ENCODE data around the gene VSIG10L. TPM values are rescaled to one million over a fixed set of nuclear protein-coding genes. Genes with fewer than 3 reads are reported as not detected.

Gene VSIG10L
- polyA plus RNA-seq, 1 donor from 2014 or later, result 1.5 TPM

DNA sequence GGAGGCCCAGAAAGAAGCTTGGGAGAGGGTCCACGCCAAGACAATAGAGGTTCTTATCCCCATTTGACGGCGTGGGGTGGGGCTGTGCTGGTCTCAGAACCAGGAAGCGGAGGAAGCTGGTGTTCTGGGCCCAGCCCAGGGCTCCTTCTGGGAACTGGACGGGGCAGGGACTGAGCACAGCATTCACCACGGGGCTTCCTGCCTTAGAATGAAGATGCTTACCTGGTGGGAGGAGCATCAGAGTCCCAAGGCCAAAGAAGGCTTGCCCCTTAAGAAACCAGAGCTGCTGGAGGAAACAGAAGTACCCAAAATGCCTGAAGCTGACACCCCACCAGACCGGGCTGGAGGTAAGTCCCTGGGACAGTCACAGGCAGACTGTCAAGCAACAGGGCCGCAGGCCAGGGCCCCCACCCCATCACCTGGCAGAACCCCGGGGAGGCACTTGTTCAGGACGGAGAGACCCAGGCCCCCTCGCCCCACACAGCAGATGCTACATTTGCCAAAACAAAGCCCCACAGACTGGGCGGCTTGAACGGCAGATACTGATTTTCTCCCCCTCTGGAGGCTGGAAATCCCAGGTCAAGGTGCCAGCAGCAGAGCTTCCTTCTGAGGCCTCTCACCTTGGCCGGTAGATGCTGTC, 48.2 kb downstream of the VSIG10L start:
- Mint-ChIP-seq H3K9me3 (no peaks in the 10 kb centered on the region), H3K27ac (no peak overlapping the region), H3K27me3 (peaks cover 10% of the 10 kb centered on the region), H3K4me3 (no peak overlapping the region), H3K36me3 (no peaks in the 10 kb centered on the region), H3K4me1 (no peaks in the 10 kb centered on the region)

DNA sequence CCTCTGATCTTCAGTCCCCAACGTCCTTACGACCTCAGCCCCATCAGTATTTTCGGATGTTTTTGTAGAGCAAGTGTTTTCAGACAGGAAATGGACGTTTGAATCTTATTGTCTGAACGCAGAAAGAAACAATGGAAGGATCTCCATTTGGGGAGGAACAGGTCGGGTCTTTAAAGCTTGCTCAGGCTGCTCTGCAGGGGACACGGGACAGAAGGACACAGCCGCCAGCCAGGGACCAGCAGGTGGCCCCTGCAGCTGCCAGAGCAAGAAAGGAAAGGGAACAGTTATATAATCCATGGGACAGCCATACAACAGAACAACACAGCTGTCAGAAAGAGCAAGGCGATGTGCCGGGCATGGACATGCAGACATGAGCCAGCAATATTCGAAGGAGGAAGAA, 49.0 kb downstream of the VSIG10L start:
- Mint-ChIP-seq H3K4me3 (no peak overlapping the region), H3K36me3 (no peaks in the 10 kb centered on the region), H3K27ac (peak overlapping the region in 1 of 3 donors; percentile 15), H3K9me3 (no peaks in the 10 kb centered on the region), H3K4me1 (no peaks in the 10 kb centered on the region), H3K27me3 (peaks cover 10% of the 10 kb centered on the region)

DNA sequence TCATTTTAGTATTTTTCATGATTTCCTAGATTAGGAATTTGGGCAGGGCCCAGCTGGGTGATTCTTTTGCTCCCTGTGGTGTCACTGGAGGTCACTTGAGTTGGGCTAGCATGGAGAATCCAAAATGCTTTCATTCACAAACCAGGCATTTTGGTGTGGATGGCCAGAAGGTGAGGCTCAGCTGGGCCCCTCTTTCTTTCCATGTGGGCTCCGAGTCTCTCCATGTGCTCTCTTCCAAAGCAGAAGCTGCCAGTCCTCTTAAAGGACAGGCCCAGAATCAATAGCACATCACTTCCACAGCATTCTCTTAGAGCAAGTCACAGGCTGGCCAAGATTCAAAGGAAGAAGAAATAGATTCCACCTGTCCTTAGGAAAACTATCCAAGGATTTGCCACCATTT, 52.3 kb downstream of the VSIG10L start:
- H3K9me3 Mint-ChIP-seq, result no peaks in the 10 kb centered on the region
- no peak overlapping the region for H3K4me3 Mint-ChIP-seq
- H3K36me3 Mint-ChIP-seq, result no peaks in the 10 kb centered on the region
- H3K4me1 Mint-ChIP-seq, result no peaks in the 10 kb centered on the region
- no peak overlapping the region for H3K27ac Mint-ChIP-seq
- peaks cover 6% of the 10 kb centered on the region for H3K27me3 Mint-ChIP-seq

DNA sequence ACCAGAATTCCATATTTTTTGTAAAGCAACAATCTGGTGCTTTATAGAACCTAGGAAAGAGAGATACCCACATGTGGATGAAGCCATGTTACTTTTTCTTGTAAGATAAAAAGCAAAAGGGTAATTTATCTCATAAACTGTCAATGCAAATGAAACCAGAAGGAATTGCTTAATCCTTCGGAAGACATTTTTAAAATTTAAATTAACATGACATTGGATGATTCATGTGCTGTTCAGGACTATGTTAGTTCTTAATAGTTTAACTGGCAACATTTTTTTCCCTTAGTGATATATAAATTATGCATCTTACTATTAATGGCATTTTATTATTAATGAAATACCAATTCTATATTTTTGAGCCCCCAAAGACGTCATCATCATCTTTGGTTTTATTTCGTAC, 56.3 kb downstream of the VSIG10L start:
- H3K9me3 Mint-ChIP-seq, result peaks cover 0 to 5% (median 4%) of the 10 kb centered on the region in 3 donors
- no peaks in the 10 kb centered on the region for H3K4me1 Mint-ChIP-seq
- H3K27ac Mint-ChIP-seq, result peak overlapping the region in 1 of 3 donors; percentile 78
- no peaks in the 10 kb centered on the region for H3K36me3 Mint-ChIP-seq
- peaks cover 5% of the 10 kb centered on the region for H3K27me3 Mint-ChIP-seq
- H3K4me3 Mint-ChIP-seq, result no peak overlapping the region

DNA sequence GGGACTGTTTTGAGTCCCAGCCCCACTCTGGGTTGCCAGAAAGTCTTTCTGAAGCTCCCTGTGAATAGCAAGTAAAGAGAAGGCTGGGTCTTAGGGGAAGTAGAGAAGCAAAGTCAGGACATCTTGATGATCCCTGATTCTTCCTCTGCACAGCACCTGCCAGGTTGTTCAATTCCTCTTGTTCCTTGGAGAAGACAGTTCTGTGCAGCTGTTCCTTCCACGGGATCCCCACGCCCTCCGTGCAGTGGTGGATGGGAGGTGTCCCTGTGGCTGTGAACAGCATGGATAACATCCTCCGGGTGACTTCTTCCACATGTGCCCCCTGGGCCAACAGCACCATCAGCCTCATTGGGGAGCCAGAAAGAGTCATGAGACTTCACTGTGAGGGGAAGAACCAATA, 59.6 kb downstream of the VSIG10L start:
- peaks cover 4 to 7% (median 6%) of the 10 kb centered on the region in 3 donors for H3K9me3 Mint-ChIP-seq
- H3K27me3 Mint-ChIP-seq, result peaks cover 9% of the 10 kb centered on the region
- no peak overlapping the region for H3K27ac Mint-ChIP-seq
- H3K36me3 Mint-ChIP-seq, result peaks cover 1% of the 10 kb centered on the region
- peak overlapping the region in 1 of 4 donors; percentile 77 for H3K4me3 Mint-ChIP-seq
- H3K4me1 Mint-ChIP-seq, result no peaks in the 10 kb centered on the region

Other genes with a start within 250 kb of the VSIG10L start
- 2.8 TPM for gene CTU1, start 233.7 kb downstream of the VSIG10L start, polyA plus RNA-seq
- 0.21 TPM for gene SIGLEC9, start 217.2 kb downstream of the VSIG10L start, polyA plus RNA-seq
- gene SIGLEC7, start 199.8 kb downstream of the VSIG10L start, polyA plus RNA-seq, result not detected
- gene CD33, start 117.1 kb downstream of the VSIG10L start, polyA plus RNA-seq, result 0.55 TPM
- not detected for gene SIGLECL1, start 91.1 kb downstream of the VSIG10L start, polyA plus RNA-seq
- gene IGLON5, start 30.5 kb downstream of the VSIG10L start, polyA plus RNA-seq, result not detected
- 91.4 TPM for gene ETFB, start 24.2 kb upstream of the VSIG10L start, polyA plus RNA-seq
- gene CLDND2, start 26.9 kb upstream of the VSIG10L start, polyA plus RNA-seq, result not detected
- 66.0 TPM for gene NKG7, start 30.5 kb upstream of the VSIG10L start, polyA plus RNA-seq
- gene LIM2, start 45.8 kb upstream of the VSIG10L start, polyA plus RNA-seq, result 0.24 TPM
- not detected for gene C19orf84, start 48.5 kb upstream of the VSIG10L start, polyA plus RNA-seq
- gene SIGLEC10, start 75.5 kb upstream of the VSIG10L start, polyA plus RNA-seq, result 83.2 TPM
- not detected for gene SIGLEC8, start 116.3 kb upstream of the VSIG10L start, polyA plus RNA-seq
- gene CEACAM18, start 136.4 kb upstream of the VSIG10L start, polyA plus RNA-seq, result not detected
- 1.1 TPM for gene SIGLEC12, start 159.7 kb upstream of the VSIG10L start, polyA plus RNA-seq
- 27.6 TPM for gene SIGLEC6, start 189.5 kb upstream of the VSIG10L start, polyA plus RNA-seq
- 4.9 TPM for gene ZNF175, start 229.1 kb upstream of the VSIG10L start, polyA plus RNA-seq

All from IgD-negative memory B cell (primary cell).